OCI-LY3 (cell line): ENCODE results near the gene CACNA1I.

Source experiments
- H2AFZ ChIP-seq: fragments of 200-600, 300-600 bp; shearing (Covaris generic); 2 replicates; pipeline ENCODE4 v1.6.0; 2014; ENCODE audit warnings: antibody characterized with exemption, low read depth, low read length
- H3K27ac ChIP-seq: fragments of 200-600, 300-600 bp; sonication (generic); 2 replicates; pipeline ENCODE4 v1.5.1; 2014; ENCODE audit warnings: mild to moderate bottlenecking, low read length, moderate library complexity, mixed read lengths
- H3K27me3 ChIP-seq: fragments of 200-600, 300-600 bp; sonication (generic); 2 replicates; pipeline ENCODE4 v1.6.1; 2014; ENCODE audit warnings: low read depth, low read length, mixed read lengths
- H3K36me3 ChIP-seq: fragments of 200-600, 300-600 bp; sonication (generic); replicated peaks from 2 replicates; pipeline ENCODE3; 2014; ENCODE audit warnings: low read depth, low read length, mixed read lengths
- H3K4me1 ChIP-seq: fragments of 300-600, 200-600 bp; sonication (generic); 2 replicates; pipeline ENCODE4 v1.6.1; 2014; ENCODE audit warnings: low read length, mixed read lengths
- H3K4me2 ChIP-seq: fragments of 200-600, 300-600 bp; sonication (generic); 2 replicates; pipeline ENCODE4 v1.6.1; 2014; ENCODE audit warnings: low read length, mixed read lengths
- H3K4me3 ChIP-seq: fragments of 300-600, 200-600 bp; sonication (generic); 2 replicates; pipeline ENCODE4 v1.5.1; 2014; ENCODE audit warnings: antibody characterized with exemption, mild to moderate bottlenecking, low read length, moderate library complexity
- H3K79me2 ChIP-seq: fragments of 300-600, 200-600 bp; shearing (Covaris generic); 2 replicates; pipeline ENCODE4 v1.6.1; 2014; ENCODE audit warnings: mild to moderate bottlenecking, low read length, mixed read lengths
- H3K9ac ChIP-seq: fragments of 300-600, 200-600 bp; shearing (Covaris generic); 2 replicates; pipeline ENCODE4 v1.6.0; 2014; ENCODE audit warnings: mild to moderate bottlenecking, low read length, moderate library complexity
- H3K9me3 ChIP-seq: fragments of 200-600, 300-600 bp; shearing (Covaris generic); 2 replicates; pipeline ENCODE4 v1.6.1; 2014; ENCODE audit warnings: low read length, mixed read lengths; ENCODE audit not compliant: insufficient read depth
- H4K20me1 ChIP-seq: fragments of 200-600, 300-600 bp; sonication (generic); 2 replicates; pipeline ENCODE4 v1.6.1; 2016; ENCODE audit warnings: low read length, mixed read lengths; ENCODE audit not compliant: insufficient read depth
- CTCF ChIP-seq: fragments of 200-600, 300-600 bp; sonication (generic); IDR thresholded peaks from 2 replicates; pipeline ENCODE4 v1.5.1; 2014; ENCODE audit warnings: antibody characterized with exemption, low read length, low read depth
- EZH2phosphoT487 ChIP-seq: fragments of 200-600 bp; shearing (Covaris generic); IDR thresholded peaks from 2 replicates; pipeline ENCODE4 v1.6.1; 2018; ENCODE audit warnings: antibody characterized with exemption, mixed run types, low read depth

CACNA1I gene

DNA sequence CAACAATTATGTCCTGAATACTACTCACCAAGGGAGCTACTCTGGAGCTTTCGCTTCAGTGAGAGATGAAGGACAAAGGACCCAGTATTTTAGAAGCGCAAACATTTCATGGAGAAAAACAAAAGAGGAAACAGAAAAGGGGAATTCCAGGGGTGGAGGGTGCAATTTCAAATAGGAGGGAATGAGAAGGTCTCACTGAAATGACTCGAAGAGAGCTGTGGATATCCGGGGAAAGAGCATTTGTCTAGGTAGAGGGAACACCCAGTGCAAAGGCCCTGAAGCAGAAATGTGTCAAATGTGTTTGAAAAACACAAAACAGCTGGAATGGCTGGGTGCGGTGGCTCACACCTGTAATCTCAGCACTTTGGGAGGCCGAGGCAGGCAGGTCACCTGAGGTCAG is 40.4 kb upstream of the CACNA1I start:
- peak overlapping the region; percentile 71; the same call in 1 of the 2 replicates for H3K4me3 ChIP-seq
- H3K9me3 ChIP-seq = no peaks in the 10 kb centered on the region
- peak overlapping the region; percentile 53; the same call in 1 of the 2 replicates for H3K9ac ChIP-seq
- peaks cover 42% of the 10 kb centered on the region for H3K36me3 ChIP-seq
- H3K4me1 ChIP-seq = peaks cover 79% of the 10 kb centered on the region
- H3K27me3 ChIP-seq = no peaks in the 10 kb centered on the region
- H4K20me1 ChIP-seq = peaks cover 3% of the 10 kb centered on the region; the same call in 1 of the 2 replicates
- H2AFZ ChIP-seq = no peak overlapping the region
- TF ChIP-seq CTCF (no peak), EZH2phosphoT487 (no peak)
- H3K79me2 ChIP-seq = peaks cover 65% of the 10 kb centered on the region
- H3K4me2 ChIP-seq = peak overlapping the region; percentile 82
- H3K27ac ChIP-seq = peak overlapping the region; percentile 80

DNA sequence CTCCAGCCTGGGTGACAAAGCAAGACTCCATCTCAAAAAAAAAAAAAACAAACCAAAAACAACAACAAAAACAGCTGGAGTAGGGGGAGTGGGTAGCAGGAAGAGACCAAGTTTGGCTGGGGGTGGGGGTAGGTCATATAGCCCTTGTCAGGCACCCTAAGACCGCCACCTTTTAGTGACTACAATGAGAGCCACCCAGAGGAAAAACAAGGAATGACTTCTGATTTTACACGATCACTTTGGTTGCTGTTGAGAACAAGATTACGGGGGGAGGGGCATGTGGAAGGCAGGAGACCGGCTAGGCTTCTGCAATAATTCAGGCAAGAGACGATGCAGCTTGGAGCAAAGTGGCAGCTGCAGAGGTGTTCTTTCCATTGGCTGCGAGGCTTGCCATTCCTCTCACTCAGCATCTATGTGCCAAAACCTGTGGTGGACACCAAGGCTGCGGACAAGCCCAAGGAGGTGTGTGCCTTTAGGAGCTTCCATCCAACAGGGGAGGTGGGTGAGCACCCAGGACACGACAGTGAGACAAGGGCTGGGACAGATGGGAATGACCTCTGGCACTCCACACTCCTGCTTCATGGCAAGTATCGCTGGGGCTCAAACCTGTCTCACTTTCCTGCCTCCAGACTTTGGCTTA is 39.7 kb upstream of the CACNA1I start:
- Histone ChIP-seq H3K27me3 (no peaks in the 10 kb centered on the region), H2AFZ (no peak overlapping the region), H3K9me3 (no peaks in the 10 kb centered on the region), H3K27ac (no peak overlapping the region), H3K4me3 (peak overlapping the region; percentile 87; the same call in 1 of the 2 replicates), H3K4me1 (peaks cover 75% of the 10 kb centered on the region), H3K79me2 (peaks cover 58% of the 10 kb centered on the region), H3K9ac (no peak overlapping the region), H4K20me1 (no peaks in the 10 kb centered on the region), H3K4me2 (peak overlapping the region; percentile 87), H3K36me3 (peaks cover 37% of the 10 kb centered on the region)
- TF ChIP-seq EZH2phosphoT487 (no peak), CTCF (peak; percentile 22; the same call in 1 of the 2 replicates)

DNA sequence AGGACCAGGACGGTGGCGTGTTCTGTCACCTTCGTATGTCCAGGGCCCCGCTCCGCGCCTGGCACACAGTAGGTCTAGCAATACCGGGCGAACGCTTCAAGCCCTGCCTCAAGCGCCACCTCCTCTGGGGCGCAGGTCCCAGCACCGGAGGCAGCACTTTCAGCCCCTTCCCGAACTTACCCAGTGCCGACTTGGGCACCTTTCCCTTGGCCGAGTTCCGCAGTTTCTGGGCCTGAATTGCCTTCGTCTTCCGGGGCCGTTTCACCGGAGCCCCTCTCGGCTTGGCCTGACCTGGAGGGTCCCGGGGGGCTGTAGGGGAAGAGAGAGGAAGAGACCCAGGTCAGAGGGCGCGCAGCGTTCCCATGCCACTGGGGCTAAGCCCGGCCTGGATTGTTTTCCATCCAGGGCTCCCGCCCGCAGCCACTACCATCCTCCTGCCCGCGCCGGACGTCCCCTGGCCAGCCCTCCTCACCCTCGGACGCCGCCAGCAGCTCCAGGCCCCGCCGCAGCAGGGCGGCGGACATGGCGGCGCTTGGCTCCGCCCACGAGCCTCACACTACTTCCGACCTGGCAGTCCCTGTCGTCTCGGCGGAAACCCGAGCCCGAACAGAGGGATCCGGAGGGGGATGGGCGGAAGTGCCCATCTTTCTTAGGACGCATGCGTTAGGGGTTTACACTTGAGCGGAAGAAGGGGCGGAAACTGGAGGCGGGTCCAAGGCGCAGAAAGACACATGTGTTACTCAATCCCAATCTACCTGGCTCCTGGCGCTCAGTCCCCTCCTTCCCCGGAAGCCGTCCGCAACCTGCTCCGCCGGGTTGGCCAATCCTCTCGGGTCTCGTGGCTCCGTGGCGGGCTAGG is 38.1 kb upstream of the CACNA1I start, which contains the start of gene RPS19BP1:
TSS of gene RPS19BP1 (minus strand) at position 534 of the 859 bp plus-strand sequence. CDS start at position 524, 10 bp downstream.
- TF ChIP-seq CTCF = no peak
- TF ChIP-seq EZH2phosphoT487 = no peak
- Histone ChIP-seq H3K9me3 (no peaks in the 10 kb centered on the region), H3K36me3 (peaks cover 35% of the 10 kb centered on the region), H4K20me1 (no peaks in the 10 kb centered on the region), H3K27ac (peak within 1 kb of the TSS; percentile 67), H3K9ac (peak within 1 kb of the TSS; percentile 93), H2AFZ (peak within 1 kb of the TSS; percentile 67; the same call in 1 of the 2 replicates), H3K4me3 (peak within 1 kb of the TSS; percentile 87), H3K27me3 (no peaks in the 10 kb centered on the region), H3K4me1 (peaks cover 62% of the 10 kb centered on the region), H3K4me2 (peak within 1 kb of the TSS; percentile 87), H3K79me2 (peaks cover 49% of the 10 kb centered on the region)

GRCh38 chr22:39534092-39534506 is 36.5 kb upstream of the CACNA1I start:
- peak overlapping the region; percentile 88 for H3K4me2 ChIP-seq
- H3K36me3 ChIP-seq = peaks cover 22% of the 10 kb centered on the region
- no peaks in the 10 kb centered on the region for H3K27me3 ChIP-seq
- TF ChIP-seq EZH2phosphoT487 (no peak), CTCF (no peak)
- peak overlapping the region; percentile 44 for H3K9ac ChIP-seq
- peaks cover 33% of the 10 kb centered on the region for H3K79me2 ChIP-seq
- no peaks in the 10 kb centered on the region for H4K20me1 ChIP-seq
- H3K4me1 ChIP-seq = peaks cover 45% of the 10 kb centered on the region
- H3K9me3 ChIP-seq = no peaks in the 10 kb centered on the region
- H3K4me3 ChIP-seq = peak overlapping the region; percentile 75
- peak overlapping the region; percentile 99 for H2AFZ ChIP-seq
- peak overlapping the region; percentile 5; the same call in 1 of the 2 replicates for H3K27ac ChIP-seq
